ENCODE measurements around the gene OR10A4. TPM values are rescaled to one million over a fixed set of nuclear protein-coding genes. Genes with fewer than 3 reads are reported as not detected.
"Not testable (repeated sequence)": the region's sequence is repeated elsewhere in the genome, so short reads cannot be mapped to it uniquely, and the experiment has no call there.

OR10A4 gene
- total and polyA plus RNA-seq, 2 donors (not counting 3 experiments of a cell fraction or from before 2014, with no cell fraction given) = not detected

DNA sequence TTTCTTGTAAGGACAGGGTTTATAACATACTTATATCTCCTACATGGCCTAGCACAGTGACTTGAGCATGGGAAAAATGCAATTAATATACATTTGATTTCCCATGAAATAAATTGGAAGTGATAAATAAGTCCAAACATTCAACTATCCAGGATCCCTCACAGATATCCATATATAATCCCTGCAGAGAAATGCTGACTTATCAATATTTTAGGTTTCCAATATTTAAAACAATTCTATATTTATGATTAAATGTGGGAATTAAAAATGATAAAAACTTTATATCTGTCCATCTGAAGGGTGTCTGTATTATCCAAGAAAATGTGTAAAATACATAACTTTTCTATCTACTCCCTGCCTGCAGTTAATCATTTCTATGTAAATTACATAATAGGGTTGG lies 6.3 kb downstream of the OR10A4 start:
- H4K20me1 ChIP-seq (replicated peaks; ENCODE audit: control insufficient read depth, extremely low read depth, insufficient read depth, low read length) = no peaks in the 10 kb centered on the region
- BruUV-seq (replicated peaks) = no TSS peak
- DNase-seq (ENCODE audit: low read depth, low spot score) = no peak
- no peak overlapping the region for H3K9ac ChIP-seq (replicated peaks; ENCODE audit: extremely low read depth, insufficient read depth, low read length)
- no peaks in the 10 kb centered on the region for H3K79me2 ChIP-seq (ENCODE audit: control insufficient read depth, insufficient read depth, low read length)
- no peak overlapping the region for H3K4me2 ChIP-seq (ENCODE audit: insufficient read depth, low read length)
- no peak overlapping the region for H3K27ac ChIP-seq (ENCODE audit: insufficient read depth, low read depth, low read length)
- CTCF ChIA-PET = no interaction called here
- no peaks in the 10 kb centered on the region for H3K36me3 ChIP-seq (ENCODE audit: control insufficient read depth in 2 of 2, extremely low read depth in 1 of 2, insufficient read depth in 2 of 2, low read length in 2 of 2)
- intact Hi-C loops (cut with micrococcal nuclease) = no loop called here
- TF ChIP-seq CTCF (IDR thresholded peaks at IDR 0.05; ENCODE audit: extremely low read depth in 1 of 2, insufficient read depth in 1 of 2, low read depth in 1 of 2, low read length in 2 of 2) (no peak), POLR2A (IDR thresholded peaks at IDR 0.05; ENCODE audit: low read depth, low read length) (no peak), GATA2 (IDR thresholded peaks at IDR 0.05; ENCODE audit: insufficient read depth, insufficient read length, low read depth, low read length) (no peak), MYC (IDR thresholded peaks at IDR 0.05; ENCODE audit: low read depth, low read length) (no peak), EZH2 (IDR thresholded peaks at IDR 0.05; ENCODE audit: borderline replicate concordance, low read depth, low read length, severe bottlenecking) (no peak), JUN (IDR thresholded peaks at IDR 0.05; ENCODE audit: borderline replicate concordance, insufficient read depth, insufficient read length, low read depth) (no peak), POLR2AphosphoS5 (IDR thresholded peaks at IDR 0.05; ENCODE audit: insufficient read depth, low read depth, low read length) (no peak), FOS (IDR thresholded peaks at IDR 0.05; ENCODE audit: borderline replicate concordance, insufficient read depth, low read length) (no peak)
- TF ChIP-seq, protein P1, sequence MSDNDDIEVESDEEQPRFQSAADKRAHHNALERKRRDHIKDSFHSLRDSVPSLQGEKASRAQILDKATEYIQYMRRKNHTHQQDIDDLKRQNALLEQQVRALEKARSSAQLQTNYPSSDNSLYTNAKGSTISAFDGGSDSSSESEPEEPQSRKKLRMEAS (IDR thresholded peaks at IDR 0.05; ENCODE audit: insufficient read depth, insufficient read length) = no peak
- H2AFZ ChIP-seq (ENCODE audit: low read depth, low read length) = no peak overlapping the region
- no peaks in the 10 kb centered on the region for H3K9me1 ChIP-seq (replicated peaks; ENCODE audit: control insufficient read depth, extremely low read depth, insufficient read depth, low read length)
- no peak for FAIRE-seq
- H3K4me3 ChIP-seq (replicated peaks in 1 of 3; ENCODE audit: insufficient read depth in 1 of 3, low read depth in 1 of 3, low read length in 3 of 3) = no peak overlapping the region
- H3K9me3 ChIP-seq (replicated peaks; ENCODE audit: control insufficient read depth, insufficient read depth, low read length) = no peaks in the 10 kb centered on the region
- POLR2A ChIA-PET = no interaction called here
- H3K4me1 ChIP-seq (ENCODE audit: control insufficient read depth, extremely low read depth, insufficient read depth, low read length) = no peaks in the 10 kb centered on the region
- peaks cover 0 to 5% of the 10 kb centered on the region in 2 experiments for H3K27me3 ChIP-seq (ENCODE audit: control insufficient read depth in 2 of 2, insufficient read depth in 2 of 2, low read length in 2 of 2)
- dilution Hi-C loops (cut with MboI; ENCODE audit: extremely low pct_ligation_motif_present, low sequenced_read_pairs) = no loop called here

DNA sequence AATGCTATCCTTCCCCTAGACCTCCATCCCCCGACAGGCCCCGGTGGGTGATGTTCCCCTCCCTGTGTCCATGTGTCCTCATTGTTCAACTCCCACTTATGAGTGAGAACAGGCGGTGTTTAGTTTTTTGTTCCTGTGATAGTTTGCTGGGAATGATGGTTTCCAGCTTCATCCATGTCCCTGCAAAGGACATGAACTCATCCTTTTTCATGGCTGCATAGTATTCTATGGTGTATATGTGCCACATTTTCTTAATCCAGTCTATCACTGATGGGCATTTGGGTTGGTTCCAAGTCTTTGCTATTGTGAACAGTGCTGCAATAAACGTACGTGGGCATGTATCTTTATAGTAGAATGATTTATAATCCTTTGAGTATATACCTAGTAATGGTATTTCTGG lies 11.3 kb downstream of the OR10A4 start:
- CTCF ChIA-PET; DNase-seq (ENCODE audit: low read depth, low spot score): not testable (repeated sequence)

More for the DNA sequence above, 11.3 kb downstream of the OR10A4 start:
- H3K4me2 ChIP-seq (ENCODE audit: insufficient read depth, low read length); H3K9ac ChIP-seq (replicated peaks; ENCODE audit: extremely low read depth, insufficient read depth, low read length); H3K9me1 ChIP-seq (replicated peaks; ENCODE audit: control insufficient read depth, extremely low read depth, insufficient read depth, low read length); H3K4me1 ChIP-seq (ENCODE audit: control insufficient read depth, extremely low read depth, insufficient read depth, low read length); H3K27ac ChIP-seq (ENCODE audit: insufficient read depth, low read depth, low read length); FAIRE-seq; H3K27me3 ChIP-seq (ENCODE audit: control insufficient read depth in 2 of 2, insufficient read depth in 2 of 2, low read length in 2 of 2); H3K36me3 ChIP-seq (ENCODE audit: control insufficient read depth in 2 of 2, extremely low read depth in 1 of 2, insufficient read depth in 2 of 2, low read length in 2 of 2); POLR2A ChIA-PET; BruUV-seq (replicated peaks); H4K20me1 ChIP-seq (replicated peaks; ENCODE audit: control insufficient read depth, extremely low read depth, insufficient read depth, low read length); H2AFZ ChIP-seq (ENCODE audit: low read depth, low read length); intact Hi-C loops (cut with micrococcal nuclease); H3K79me2 ChIP-seq (ENCODE audit: control insufficient read depth, insufficient read depth, low read length); H3K4me3 ChIP-seq (replicated peaks in 1 of 3; ENCODE audit: insufficient read depth in 1 of 3, low read depth in 1 of 3, low read length in 3 of 3); dilution Hi-C loops (cut with MboI; ENCODE audit: extremely low pct_ligation_motif_present, low sequenced_read_pairs); H3K9me3 ChIP-seq (replicated peaks; ENCODE audit: control insufficient read depth, insufficient read depth, low read length): not testable (repeated sequence)
